Activated CD8-positive, alpha-beta memory T cell treated with anti-CD3 and anti-CD28 coated beads, Interleukin-2, amount 10 ng/mL, durations not matched to agents 7 days and 5 days (primary cell): ENCODE data around the gene URB1. TPM values are rescaled to one million over a fixed set of nuclear protein-coding genes. Genes with fewer than 3 reads are reported as not detected.

Experiments used
- ATAC-seq: fragments of 150-1000 bp; cut with Tn5 transposase; one replicate; pipeline ENCODE4 v1.10.0; 2021; ENCODE audit warnings: moderate library complexity
- CTCF ChIA-PET: fragments of 350-600 bp; sonication (Branson Sonifier 250); formaldehyde crosslinking; loops from one replicate; lab custom pipeline; 2021; ENCODE audit warnings: antibody characterized with exemption; lab: Charles Lee
- DNase-seq: peaks from one replicate; pipeline ENCODE4 v3.0.0-alpha.2; 2020
- H3K27ac Mint-ChIP-seq: one replicate; pipeline ENCODE4 v1.8.0; 2021; ENCODE audit warnings: mild to moderate bottlenecking, mixed read lengths
- H3K27me3 Mint-ChIP-seq: one replicate; pipeline ENCODE4 v1.8.0; 2021; ENCODE audit warnings: mixed read lengths
- H3K36me3 Mint-ChIP-seq: one replicate; pipeline ENCODE4 v1.8.0; 2021; ENCODE audit warnings: mild to moderate bottlenecking, mixed read lengths
- H3K4me1 Mint-ChIP-seq: one replicate; pipeline ENCODE4 v1.8.0; 2021; ENCODE audit warnings: mixed read lengths
- H3K4me3 Mint-ChIP-seq: one replicate; pipeline ENCODE4 v1.8.0; 2021; ENCODE audit warnings: mild to moderate bottlenecking, moderate library complexity, mixed read lengths
- H3K9me3 Mint-ChIP-seq: one replicate; pipeline ENCODE4 v1.8.0; 2022; ENCODE audit warnings: low read depth, mixed read lengths
- total RNA-seq, 2 experiments: library from RNA; stranded (reverse); gene quantifications; one replicate each; pipeline ENCODE4 v1.2.3, GENCODE V29; 2021

The URB1 gene
- total RNA-seq, 2 experiments from 2014 or later = 17.5 to 28.3 TPM

DNA sequence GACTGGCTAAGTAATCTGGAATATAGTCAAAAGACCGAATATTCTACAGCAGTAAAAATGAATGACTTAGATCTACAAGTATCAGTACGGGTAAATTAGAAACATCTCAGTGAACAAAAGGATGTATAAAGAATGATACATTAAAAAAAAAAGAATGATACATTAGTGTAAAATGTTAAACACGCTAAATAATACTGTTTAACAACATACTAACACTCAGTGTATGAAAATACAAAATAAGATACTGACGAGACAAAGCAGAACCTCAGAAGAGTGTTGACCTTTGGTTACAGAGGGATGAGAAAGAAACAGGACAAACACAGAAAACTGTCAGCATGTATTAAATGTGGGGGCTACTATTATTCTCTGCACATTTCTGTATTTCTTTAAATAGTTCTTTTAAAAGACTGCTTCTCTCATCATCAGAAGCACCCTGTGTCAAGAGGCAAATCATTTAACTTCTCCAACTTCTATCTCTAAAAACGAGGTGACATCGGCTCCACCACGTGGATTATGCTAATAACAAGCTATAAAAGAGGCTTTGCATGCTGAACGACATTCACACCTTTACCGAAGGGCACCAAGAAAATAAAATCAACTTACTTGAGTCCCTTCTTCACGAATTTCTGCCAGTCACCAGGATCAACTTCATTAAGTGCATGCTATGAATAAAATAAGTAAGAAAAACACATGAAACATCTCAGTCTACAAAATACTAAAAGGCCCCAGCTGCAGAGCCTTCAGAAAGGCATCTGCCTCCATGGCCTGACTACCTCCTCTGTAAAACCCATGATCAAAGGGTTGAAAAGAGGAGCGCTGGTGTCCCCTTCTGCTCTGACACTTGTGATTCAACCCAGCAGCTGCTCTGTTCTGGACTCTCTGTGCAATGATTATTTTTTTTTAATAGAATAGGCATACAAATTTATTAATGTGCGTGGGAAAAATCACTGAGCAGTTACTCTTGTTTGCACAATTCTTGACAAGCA lies 51.7 kb downstream of the URB1 start:
- Mint-ChIP-seq H3K27ac (no peak overlapping the region), H3K9me3 (peaks cover 11% of the 10 kb centered on the region), H3K4me1 (peaks cover 4% of the 10 kb centered on the region), H3K36me3 (peaks cover 51% of the 10 kb centered on the region), H3K27me3 (no peaks in the 10 kb centered on the region), H3K4me3 (no peak overlapping the region)
- no peak for DNase-seq
- CTCF ChIA-PET = interaction anchor here (0.5 kb wide), 1 partner anchor 220 kb away, joined by 3 read pairs; no protein-coding TSS in a partner anchor
- no peak for ATAC-seq

DNA sequence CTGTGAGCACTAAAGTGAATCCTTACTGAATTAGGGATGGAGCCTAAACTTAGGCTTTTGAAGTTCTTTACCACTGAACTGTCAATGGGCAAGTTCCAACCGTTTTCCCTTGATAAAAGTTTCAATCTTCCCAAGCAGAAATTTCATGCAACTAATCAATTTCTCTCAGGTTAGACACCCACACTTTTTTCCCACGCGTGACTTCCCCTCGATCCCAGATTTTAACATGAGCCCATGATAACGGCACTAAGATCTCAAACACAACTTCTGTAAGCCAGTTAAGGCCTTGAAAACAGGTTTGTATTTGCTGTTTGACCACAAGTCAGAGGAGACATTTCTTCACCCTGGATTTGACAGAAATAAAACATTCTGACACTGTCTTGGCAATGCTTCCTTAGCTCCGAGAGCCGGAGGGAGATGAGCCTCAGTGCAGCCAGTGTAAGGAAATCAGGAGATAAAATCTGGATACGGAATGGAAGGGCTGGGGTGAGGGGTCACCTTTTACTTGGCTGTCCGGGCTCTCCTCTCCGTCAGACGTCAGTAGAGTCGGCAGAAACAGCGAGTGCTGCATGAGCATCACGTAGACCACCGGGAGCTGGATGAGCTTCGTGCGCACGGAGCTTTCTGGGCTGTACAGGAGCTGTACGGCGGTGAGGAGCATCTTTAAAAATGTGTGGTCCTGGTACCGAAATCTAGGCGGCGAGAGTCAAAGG lies 54.4 kb downstream of the URB1 start:
- CTCF ChIA-PET = interaction anchor here (0.5 to 0.7 kb wide), 2 partner anchors 263 to 335 kb away, joined by 4 to 5 read pairs; no protein-coding TSS in a partner anchor
- ATAC-seq (no peak), DNase-seq (no peak)
- Mint-ChIP-seq H3K4me1 (peaks cover 4% of the 10 kb centered on the region), H3K27me3 (no peaks in the 10 kb centered on the region), H3K4me3 (no peak overlapping the region), H3K36me3 (peaks cover 37% of the 10 kb centered on the region), H3K9me3 (peaks cover 2% of the 10 kb centered on the region), H3K27ac (no peak overlapping the region)

DNA sequence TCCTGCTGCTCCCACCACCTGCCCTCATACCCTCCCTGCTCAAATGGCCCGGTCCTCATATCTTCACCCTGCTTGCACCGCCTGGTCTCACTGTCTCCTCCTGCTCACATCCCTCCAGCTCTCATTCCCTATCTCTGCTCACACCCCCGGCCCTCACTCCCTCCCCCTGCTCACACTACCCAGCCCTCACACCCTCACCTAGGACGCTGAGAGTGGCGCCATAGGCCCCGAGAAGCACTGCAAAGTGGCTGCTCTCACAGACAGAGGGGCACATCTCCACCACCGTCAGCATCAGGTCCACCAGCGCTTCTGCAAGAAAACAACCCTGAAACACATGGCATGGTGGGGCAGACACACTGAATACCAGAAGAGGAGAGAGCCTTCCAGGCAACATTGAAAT lies 55.6 kb downstream of the URB1 start:
- no peak overlapping the region for H3K27ac Mint-ChIP-seq
- H3K36me3 Mint-ChIP-seq = peaks cover 40% of the 10 kb centered on the region
- no peaks in the 10 kb centered on the region for H3K27me3 Mint-ChIP-seq
- no peak for DNase-seq
- H3K4me1 Mint-ChIP-seq = peaks cover 4% of the 10 kb centered on the region
- no peak overlapping the region for H3K4me3 Mint-ChIP-seq
- CTCF ChIA-PET = interaction anchor here (1.2 kb wide), 1 partner anchor 9 kb away, joined by 3 read pairs; no protein-coding TSS in a partner anchor
- no peaks in the 10 kb centered on the region for H3K9me3 Mint-ChIP-seq
- no peak for ATAC-seq

DNA sequence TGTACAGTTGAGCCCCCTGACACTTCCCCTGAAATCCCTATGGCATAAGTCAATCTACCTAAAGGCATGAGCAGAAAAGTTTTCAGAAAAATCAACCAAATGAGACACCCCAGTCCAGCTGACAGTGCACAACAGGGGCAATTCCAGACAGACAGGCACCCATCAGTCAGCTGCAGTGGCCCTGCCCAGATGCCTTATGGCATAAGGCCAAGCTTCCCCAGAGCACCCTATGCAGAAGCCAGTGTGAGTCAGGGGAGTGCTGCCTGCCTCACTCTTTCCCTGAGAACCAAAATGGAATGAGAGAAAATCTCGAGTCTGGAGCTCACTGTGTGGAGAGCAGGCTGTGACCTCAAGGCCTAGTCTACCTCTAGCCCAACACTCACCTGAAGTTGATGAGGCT lies 56.1 kb downstream of the URB1 start:
- H3K9me3 Mint-ChIP-seq = no peaks in the 10 kb centered on the region
- peaks cover 4% of the 10 kb centered on the region for H3K4me1 Mint-ChIP-seq
- DNase-seq (no peak), ATAC-seq (no peak)
- CTCF ChIA-PET = interaction anchor here (1.2 kb wide), 1 partner anchor 10 kb away, joined by 3 read pairs; no protein-coding TSS in a partner anchor
- H3K4me3 Mint-ChIP-seq = no peak overlapping the region
- peaks cover 39% of the 10 kb centered on the region for H3K36me3 Mint-ChIP-seq
- H3K27me3 Mint-ChIP-seq = no peaks in the 10 kb centered on the region
- no peak overlapping the region for H3K27ac Mint-ChIP-seq

DNA sequence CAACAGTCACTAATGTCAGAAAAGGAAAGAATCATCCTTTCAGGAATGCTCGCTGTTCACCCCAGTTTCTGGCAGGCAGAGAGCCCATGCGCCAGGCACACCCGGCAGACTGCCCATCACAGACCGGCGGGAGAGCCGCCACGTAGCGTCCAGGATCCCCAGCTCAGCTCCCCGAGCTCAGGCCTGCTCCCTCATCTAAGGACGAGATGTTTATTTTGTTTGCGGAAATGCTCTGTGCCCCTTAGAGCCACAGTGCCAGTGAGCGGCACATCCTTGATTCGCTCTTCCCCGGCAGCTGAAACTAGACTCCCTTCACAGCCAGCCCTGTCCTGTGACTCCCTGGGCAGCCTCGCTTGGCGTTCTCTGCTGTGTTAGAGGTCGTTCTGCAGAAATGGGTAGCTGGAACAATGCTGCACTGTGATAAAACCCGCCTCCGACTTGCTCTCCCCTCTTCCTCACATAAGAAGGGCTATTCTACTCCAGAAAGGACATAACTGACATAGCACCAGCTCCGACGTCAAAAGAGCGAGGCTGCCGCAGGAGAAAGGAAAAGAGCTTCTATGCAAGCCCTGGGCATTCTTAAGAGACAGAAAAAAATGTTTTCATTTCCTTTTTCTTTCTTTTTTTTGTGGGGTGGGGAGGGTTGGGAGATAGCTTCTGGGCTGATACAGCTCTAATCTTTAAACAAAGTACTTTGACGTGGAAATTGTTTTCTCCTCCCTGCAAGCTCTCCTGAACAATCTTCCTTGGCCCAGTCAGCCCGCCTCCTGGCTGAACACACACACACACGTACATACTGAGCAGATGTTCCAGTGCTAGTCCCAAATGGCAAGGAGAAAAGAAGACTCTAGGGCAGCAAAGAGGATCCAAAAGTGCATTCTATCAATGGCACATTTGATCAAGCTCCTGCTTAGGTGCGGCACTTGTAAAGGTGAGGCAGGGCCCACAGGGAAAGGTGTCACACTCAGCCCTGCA lies 56.9 kb downstream of the URB1 start:
- CTCF ChIA-PET = interaction anchor here (0.7 to 1.2 kb wide), 2 partner anchors 10 to 17 kb away, joined by 3 read pairs; no protein-coding TSS in a partner anchor
- no peak for ATAC-seq
- peaks cover 4% of the 10 kb centered on the region for H3K4me1 Mint-ChIP-seq

DNA sequence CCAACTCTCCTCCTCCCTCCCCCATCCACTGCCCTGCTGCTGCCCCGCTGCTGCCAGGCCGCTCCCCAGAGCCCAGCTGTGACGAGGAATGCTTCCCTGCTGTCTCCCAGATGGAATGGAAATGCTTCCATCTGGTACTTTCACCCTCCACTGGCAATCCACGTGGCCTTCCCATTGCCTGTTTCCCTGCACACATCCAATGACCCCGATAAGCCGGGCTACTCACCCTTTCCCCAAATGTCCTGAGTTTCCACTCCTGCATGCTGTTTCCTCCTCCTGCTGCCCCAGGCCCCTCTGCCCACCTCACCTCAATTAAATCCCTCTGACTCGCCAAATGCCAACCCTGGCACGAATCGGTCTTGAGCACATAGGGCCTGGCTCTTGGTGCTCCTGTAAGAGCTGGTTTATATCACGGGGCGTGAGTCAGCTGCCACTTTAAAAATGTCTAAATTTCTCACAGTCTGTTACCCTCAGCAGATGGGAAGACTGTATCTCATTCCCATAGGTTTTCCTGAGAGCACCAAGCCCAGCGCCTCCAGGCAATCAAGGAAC lies 57.8 kb downstream of the URB1 start:
- Mint-ChIP-seq H3K27ac (no peak overlapping the region), H3K9me3 (no peaks in the 10 kb centered on the region), H3K27me3 (no peaks in the 10 kb centered on the region), H3K4me1 (peaks cover 4% of the 10 kb centered on the region), H3K4me3 (no peak overlapping the region), H3K36me3 (peaks cover 46% of the 10 kb centered on the region)
- DNase-seq (no peak), ATAC-seq (no peak)
- CTCF ChIA-PET = no interaction called here

More for the DNA sequence above, 56.9 kb downstream of the URB1 start:
- Mint-ChIP-seq H3K9me3 (no peaks in the 10 kb centered on the region), H3K36me3 (peaks cover 43% of the 10 kb centered on the region), H3K4me3 (no peak overlapping the region), H3K27me3 (no peaks in the 10 kb centered on the region), H3K27ac (no peak overlapping the region)
- no peak for DNase-seq

DNA sequence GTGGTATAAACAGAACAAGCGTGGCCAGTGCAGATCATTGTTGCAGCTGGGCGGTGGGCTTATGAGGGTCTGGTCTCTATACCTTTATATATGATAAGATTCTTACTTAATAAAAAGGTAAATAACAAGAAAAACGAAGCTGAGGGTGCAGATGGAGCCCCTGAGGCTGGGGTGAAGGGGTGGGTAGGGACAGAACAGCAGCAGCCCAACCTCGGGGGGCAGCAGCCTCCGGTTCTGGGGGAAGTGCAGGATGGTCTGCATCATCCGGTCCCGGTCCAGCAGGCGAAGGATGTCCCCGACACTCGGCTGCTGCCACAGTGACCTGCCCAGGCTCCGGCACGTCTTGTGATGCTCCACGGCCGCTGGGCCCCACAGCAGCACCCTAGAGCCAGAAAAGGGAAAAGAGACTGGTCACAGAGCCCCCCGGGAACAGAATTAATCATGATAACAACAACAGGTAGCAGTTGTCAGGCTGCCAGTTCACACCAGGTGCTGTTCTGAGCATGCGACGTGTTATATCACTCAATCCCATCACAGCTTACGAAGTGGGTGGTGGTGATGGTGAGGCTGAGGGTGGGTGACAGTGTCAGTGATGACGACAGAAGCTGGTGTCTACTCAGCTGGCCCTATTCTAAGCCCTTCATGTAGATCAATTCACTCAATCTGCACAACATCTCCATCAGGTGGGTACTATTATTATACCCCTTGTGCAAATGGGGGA lies 58.7 kb downstream of the URB1 start:
- Mint-ChIP-seq H3K27ac (no peak overlapping the region), H3K27me3 (no peaks in the 10 kb centered on the region), H3K9me3 (no peaks in the 10 kb centered on the region), H3K4me3 (no peak overlapping the region), H3K36me3 (peaks cover 51% of the 10 kb centered on the region), H3K4me1 (no peaks in the 10 kb centered on the region)
- CTCF ChIA-PET = no interaction called here
- no peak for DNase-seq
- ATAC-seq = no peak

DNA sequence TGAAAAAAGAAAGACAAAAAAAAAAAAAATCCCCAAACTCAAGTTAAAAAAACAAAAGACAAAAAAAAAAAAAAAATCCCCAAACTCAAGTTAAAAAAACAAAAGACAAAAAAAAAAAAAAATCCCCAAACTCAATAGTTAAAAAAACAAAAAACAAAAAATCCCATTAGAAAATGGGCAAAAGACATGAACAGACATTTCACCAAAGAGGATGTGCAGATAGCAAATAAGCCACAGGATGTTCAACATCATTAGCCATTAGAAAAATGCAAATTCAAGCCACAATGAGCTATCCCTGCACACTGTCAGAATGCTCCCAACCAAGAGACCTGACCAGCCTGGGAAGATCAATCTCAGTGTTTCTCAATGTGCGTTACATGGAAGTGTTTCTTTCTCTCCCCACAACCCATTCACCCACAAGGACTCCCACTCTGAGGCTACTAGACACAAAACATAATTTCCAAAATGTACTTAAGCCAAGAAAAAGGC lies 60.3 kb downstream of the URB1 start:
- CTCF ChIA-PET = no interaction called here
- no peaks in the 10 kb centered on the region for H3K27me3 Mint-ChIP-seq
- ATAC-seq = no peak
- no peak overlapping the region for H3K27ac Mint-ChIP-seq
- no peaks in the 10 kb centered on the region for H3K9me3 Mint-ChIP-seq
- no peak overlapping the region for H3K4me3 Mint-ChIP-seq
- H3K36me3 Mint-ChIP-seq = peaks cover 60% of the 10 kb centered on the region
- no peaks in the 10 kb centered on the region for H3K4me1 Mint-ChIP-seq
- DNase-seq = no peak

DNA sequence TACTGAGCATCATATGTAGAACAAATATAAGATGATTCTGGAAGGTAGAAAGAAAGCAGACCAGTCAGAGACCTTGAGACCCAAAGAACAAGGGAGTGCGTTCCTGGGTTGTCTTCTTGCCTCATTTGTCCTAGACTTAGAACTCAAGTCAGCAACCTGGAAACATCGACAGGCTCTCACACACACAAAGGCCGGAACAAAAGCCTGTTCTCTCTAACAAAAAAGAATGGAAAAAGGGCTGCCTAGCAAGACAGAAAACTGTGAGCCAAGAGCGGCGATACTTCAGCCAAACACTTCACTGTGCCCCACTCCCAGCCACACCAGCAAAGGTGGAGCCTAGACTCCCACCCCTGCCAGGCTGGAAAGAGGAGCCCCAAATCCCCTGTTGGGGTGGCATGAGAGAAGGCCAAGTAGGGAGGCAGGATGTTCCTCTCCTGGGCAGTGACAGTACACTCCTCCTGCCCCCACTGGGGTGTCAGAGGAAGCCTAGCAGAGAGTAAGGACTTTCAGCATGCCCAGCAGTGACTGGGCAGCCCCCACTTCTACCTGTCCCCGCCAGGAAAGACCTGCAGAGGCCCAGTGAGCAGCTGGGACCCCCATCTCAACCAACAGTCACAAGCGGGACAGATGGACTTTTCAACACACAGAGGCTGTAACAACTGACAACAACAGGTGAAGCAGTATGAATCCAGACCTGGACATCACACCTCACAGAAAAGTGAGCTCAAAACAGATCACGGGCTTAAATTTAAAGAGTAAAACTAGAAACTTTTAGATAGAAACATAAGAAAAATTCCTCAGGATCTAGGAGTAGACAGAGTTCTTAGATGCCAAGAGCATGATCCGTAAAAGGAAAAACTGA lies 61.1 kb downstream of the URB1 start:
- no peak for ATAC-seq

DNA sequence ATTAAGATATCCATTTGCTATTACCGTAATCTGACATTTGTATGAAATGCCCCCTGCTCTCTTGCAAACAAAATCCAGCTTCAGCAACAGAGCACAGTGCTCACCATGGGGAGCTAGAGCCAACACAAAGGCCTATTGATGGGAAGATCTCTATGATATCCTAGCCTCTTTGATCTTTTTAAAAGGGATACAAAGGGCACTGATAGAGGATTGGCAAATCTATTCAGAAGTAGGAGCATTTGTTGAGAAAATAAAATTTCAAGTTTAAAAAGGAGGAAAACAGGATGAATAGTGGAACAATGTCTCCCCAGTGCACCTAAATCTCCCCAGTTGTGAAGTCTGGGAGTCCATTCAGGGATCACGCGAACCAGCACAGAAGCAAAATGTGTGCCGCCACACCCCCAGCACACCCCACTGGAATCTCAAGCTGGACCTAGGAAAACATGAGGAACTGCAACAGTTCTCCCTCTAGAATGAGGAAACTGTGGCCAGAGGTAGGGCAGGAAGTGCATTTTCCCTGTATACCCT lies 62.0 kb downstream of the URB1 start:
- Mint-ChIP-seq H3K4me1 (no peaks in the 10 kb centered on the region), H3K27me3 (no peaks in the 10 kb centered on the region), H3K9me3 (no peaks in the 10 kb centered on the region), H3K36me3 (peaks cover 71% of the 10 kb centered on the region), H3K27ac (no peak overlapping the region), H3K4me3 (no peak overlapping the region)
- CTCF ChIA-PET = no interaction called here
- DNase-seq (no peak), ATAC-seq (no peak)

More for the DNA sequence above, 61.1 kb downstream of the URB1 start:
- Mint-ChIP-seq H3K36me3 (peaks cover 66% of the 10 kb centered on the region), H3K4me1 (no peaks in the 10 kb centered on the region), H3K4me3 (no peak overlapping the region), H3K27ac (peak overlapping the region; percentile 20), H3K27me3 (no peaks in the 10 kb centered on the region), H3K9me3 (no peaks in the 10 kb centered on the region)
- CTCF ChIA-PET = no interaction called here
- no peak for DNase-seq

DNA sequence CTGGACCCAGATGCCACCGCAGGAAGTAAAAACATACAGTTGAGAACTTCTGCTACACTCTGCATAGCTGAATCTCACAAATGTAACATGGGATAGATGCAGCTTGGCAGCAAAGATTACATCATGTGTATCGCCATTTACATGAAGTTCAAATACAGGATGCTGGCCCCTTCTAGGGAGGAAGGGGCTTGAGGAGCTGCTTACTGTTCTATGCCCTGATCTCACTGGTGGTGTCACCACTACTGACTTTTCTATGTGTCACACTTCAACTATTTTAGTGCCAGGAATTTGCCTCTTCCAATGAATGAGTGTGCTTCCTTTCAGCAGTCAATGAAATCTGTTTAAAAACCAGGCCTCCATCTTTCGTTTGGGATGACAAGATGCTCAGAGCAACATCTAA lies 63.0 kb downstream of the URB1 start:
- CTCF ChIA-PET = no interaction called here
- no peak overlapping the region for H3K27ac Mint-ChIP-seq
- no peaks in the 10 kb centered on the region for H3K27me3 Mint-ChIP-seq

More for the DNA sequence above, 63.0 kb downstream of the URB1 start:
- Mint-ChIP-seq H3K9me3 (no peaks in the 10 kb centered on the region), H3K4me3 (no peak overlapping the region), H3K4me1 (no peaks in the 10 kb centered on the region), H3K36me3 (peaks cover 70% of the 10 kb centered on the region)
- ATAC-seq = no peak
- no peak for DNase-seq
